Sigmoid colon (tissue), 4 donors: ENCODE measurements around the gene RIT2.

Experiments used
- POLR2A ChIP-seq, 2 donors: fragments of 450-650 bp; IDR thresholded peaks; one replicate each; pipeline ENCODE4 v1.6.1; 2016; ENCODE audit warnings: antibody characterized with exemption in 2 of 2, mild to moderate bottlenecking in 2 of 2, moderate library complexity in 2 of 2
- POLR2AphosphoS5 ChIP-seq, 4 donors: sonication (generic); formaldehyde crosslinking; IDR thresholded peaks; one replicate each; pipeline ENCODE4 v1.6.1; 2017; ENCODE audit warnings: antibody characterized with exemption in 4 of 4
- TF ChIP-seq, protein P1 (sequence below), 4 experiments: fragments of 450-650 bp in 3 of 4; fragments of 200-600 bp in 1 of 4; IDR thresholded peaks; one replicate each; pipeline ENCODE4 v1.5.1; 2016 to 2019; ENCODE audit warnings: antibody characterized with exemption in 4 of 4, mild to moderate bottlenecking in 3 of 4, moderate library complexity in 2 of 4

DNA sequence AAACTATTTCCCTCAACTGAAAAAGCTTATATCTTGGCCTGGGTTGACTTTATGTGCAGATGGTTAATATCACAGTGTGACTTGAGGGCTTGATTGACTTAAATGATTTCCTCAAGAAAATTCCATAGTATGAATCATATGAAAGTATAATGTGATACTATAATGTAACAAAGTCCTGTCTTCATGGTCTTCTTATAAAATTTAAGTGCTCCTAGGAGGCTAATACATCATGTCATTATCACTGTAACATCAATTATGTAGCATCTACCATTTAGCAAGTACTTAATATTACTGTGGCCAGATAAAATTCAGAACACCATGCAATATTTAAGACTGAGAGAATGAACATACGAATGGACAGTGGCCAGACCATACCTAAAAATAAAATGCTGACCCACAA is 276.1 kb downstream of the RIT2 start:
- TF ChIP-seq POLR2A (IDR thresholded peaks at IDR 0.05) (no peak), POLR2AphosphoS5 (IDR thresholded peaks at IDR 0.05) (no peak)
- TF ChIP-seq, protein P1, sequence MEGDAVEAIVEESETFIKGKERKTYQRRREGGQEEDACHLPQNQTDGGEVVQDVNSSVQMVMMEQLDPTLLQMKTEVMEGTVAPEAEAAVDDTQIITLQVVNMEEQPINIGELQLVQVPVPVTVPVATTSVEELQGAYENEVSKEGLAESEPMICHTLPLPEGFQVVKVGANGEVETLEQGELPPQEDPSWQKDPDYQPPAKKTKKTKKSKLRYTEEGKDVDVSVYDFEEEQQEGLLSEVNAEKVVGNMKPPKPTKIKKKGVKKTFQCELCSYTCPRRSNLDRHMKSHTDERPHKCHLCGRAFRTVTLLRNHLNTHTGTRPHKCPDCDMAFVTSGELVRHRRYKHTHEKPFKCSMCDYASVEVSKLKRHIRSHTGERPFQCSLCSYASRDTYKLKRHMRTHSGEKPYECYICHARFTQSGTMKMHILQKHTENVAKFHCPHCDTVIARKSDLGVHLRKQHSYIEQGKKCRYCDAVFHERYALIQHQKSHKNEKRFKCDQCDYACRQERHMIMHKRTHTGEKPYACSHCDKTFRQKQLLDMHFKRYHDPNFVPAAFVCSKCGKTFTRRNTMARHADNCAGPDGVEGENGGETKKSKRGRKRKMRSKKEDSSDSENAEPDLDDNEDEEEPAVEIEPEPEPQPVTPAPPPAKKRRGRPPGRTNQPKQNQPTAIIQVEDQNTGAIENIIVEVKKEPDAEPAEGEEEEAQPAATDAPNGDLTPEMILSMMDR (IDR thresholded peaks at IDR 0.05): no peak
